ENCODE data around the gene CCR5AS.
A peak's percentile ranks its signal among the peaks of the same experiment; 100 is the strongest.

The CCR5AS gene

DNA sequence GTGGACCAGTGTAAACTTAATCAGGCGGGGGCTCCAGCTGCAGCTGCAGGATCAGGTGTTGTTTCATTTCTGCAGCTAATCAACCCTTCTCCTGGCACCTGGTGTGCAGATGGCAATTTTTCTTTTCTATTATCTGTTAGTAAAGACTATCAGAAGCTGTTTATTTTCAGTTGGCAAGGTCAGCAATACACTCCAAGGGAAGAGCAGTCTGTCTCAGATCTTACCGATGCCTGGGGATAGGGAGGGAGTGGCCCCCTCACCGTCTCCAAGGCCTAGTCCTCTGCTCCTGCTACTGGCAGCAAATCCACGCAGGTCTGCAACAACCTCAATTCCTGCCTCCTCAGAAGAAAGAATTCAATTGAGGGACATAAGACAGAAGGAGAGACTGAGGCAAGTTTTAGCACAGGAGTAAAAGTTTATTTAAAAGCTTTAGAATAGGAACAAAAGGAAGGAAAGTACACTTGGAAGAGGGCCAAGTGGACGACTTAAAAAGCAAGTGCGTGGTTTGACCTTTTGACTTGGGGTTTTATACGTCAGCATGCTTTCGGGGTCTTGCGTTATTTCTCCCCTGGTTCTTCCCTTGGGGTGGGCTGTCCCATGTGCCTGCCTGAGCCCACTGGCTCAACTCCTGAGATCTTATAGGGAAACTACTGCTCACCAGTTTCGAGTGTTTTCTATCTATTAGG, 9.4 kb upstream of the CCR5AS start:
- DNase-seq (ENCODE audit: low read depth, low spot score) = no peak
- TF ChIP-seq, protein P1, sequence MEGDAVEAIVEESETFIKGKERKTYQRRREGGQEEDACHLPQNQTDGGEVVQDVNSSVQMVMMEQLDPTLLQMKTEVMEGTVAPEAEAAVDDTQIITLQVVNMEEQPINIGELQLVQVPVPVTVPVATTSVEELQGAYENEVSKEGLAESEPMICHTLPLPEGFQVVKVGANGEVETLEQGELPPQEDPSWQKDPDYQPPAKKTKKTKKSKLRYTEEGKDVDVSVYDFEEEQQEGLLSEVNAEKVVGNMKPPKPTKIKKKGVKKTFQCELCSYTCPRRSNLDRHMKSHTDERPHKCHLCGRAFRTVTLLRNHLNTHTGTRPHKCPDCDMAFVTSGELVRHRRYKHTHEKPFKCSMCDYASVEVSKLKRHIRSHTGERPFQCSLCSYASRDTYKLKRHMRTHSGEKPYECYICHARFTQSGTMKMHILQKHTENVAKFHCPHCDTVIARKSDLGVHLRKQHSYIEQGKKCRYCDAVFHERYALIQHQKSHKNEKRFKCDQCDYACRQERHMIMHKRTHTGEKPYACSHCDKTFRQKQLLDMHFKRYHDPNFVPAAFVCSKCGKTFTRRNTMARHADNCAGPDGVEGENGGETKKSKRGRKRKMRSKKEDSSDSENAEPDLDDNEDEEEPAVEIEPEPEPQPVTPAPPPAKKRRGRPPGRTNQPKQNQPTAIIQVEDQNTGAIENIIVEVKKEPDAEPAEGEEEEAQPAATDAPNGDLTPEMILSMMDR (conservative IDR thresholded peaks at IDR 0.05) = no peak
- H3K4me3 Mint-ChIP-seq = no peak overlapping the region
- H3K9me3 Mint-ChIP-seq = no peaks in the 10 kb centered on the region
- no peaks in the 10 kb centered on the region for H3K27me3 Mint-ChIP-seq (ENCODE audit: low read depth)
- no peak overlapping the region for H3K27ac Mint-ChIP-seq (ENCODE audit: unreplicated experiment)
- no peaks in the 10 kb centered on the region for H3K4me1 Mint-ChIP-seq
- H3K36me3 Mint-ChIP-seq (ENCODE audit: low read depth) = no peaks in the 10 kb centered on the region

DNA sequence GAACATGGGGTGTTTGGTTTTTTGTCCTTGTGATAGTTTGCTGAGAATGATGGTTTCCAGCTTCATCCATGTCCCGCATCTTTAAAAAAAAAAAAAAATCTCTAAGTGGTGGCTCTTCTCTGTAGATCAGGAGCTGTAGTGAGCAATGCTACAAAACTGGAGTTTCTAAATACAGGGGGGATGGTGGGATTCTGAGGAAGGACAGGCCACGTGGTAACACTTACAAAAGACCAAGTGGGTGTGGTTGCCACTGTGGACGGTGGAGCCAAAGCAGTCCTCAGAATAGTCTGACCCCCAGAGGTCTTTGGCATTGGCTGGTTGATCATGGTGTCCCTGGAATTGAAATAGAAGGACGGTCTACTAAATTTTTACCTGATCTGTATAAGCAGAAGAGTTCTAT, 7.9 kb upstream of the CCR5AS start:
- Mint-ChIP-seq H3K27ac (ENCODE audit: unreplicated experiment) (no peak overlapping the region), H3K36me3 (ENCODE audit: low read depth) (no peaks in the 10 kb centered on the region), H3K9me3 (no peaks in the 10 kb centered on the region), H3K4me1 (peaks cover 5% of the 10 kb centered on the region), H3K27me3 (ENCODE audit: low read depth) (no peaks in the 10 kb centered on the region), H3K4me3 (no peak overlapping the region)
- TF ChIP-seq, protein P1 (conservative IDR thresholded peaks at IDR 0.05) = no peak
- no peak for DNase-seq (ENCODE audit: low read depth, low spot score)

DNA sequence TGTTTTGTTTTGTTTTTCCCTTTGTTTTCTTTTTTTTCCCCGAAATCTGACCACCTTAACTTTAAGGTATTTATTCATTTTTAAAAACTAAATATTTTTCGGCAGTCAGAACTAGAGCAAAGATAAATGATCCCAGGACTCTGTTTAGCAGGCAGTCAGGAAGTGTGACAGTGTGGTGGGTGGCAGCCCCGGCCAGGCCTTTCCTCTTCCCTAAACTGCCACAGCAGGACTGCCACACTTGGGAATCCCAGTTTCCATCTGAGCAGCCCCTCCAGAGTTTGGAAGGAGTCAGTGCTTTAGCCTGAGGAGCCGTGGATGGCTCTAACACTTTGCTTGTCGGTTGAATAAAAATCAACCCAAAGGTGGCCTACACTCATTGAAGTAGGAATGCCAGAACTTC, 7.1 kb upstream of the CCR5AS start:
- TF ChIP-seq, protein P1 (conservative IDR thresholded peaks at IDR 0.05) = no peak
- no peak for DNase-seq (ENCODE audit: low read depth, low spot score)
- no peaks in the 10 kb centered on the region for H3K36me3 Mint-ChIP-seq (ENCODE audit: low read depth)
- H3K4me1 Mint-ChIP-seq = peaks cover 5% of the 10 kb centered on the region
- H3K4me3 Mint-ChIP-seq = no peak overlapping the region
- no peaks in the 10 kb centered on the region for H3K9me3 Mint-ChIP-seq
- H3K27ac Mint-ChIP-seq (ENCODE audit: unreplicated experiment) = no peak overlapping the region
- no peaks in the 10 kb centered on the region for H3K27me3 Mint-ChIP-seq (ENCODE audit: low read depth)

DNA sequence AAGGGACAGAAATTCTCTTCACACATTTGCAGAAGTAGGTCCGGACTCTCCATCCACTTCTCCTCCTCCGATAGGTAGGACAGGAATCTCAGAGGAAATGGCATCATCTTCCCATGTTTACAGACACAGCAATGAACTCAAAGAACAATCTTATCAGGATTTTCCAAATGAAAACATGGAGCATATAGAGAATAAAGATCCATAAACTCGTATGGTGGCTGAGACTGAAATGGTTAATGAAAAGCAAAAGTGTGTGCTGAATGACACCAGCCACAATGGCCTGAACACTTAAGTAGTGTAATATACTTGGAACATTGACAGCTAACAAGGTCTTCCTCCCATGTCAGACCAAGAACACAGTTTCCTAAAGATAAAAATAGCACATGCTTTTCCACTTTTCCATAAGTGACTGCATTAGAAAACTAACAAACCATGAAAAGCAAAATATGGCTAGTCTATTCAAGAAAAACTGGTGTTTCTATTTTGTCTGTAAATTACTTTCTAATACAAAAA, 6.0 kb upstream of the CCR5AS start:
- H3K27ac Mint-ChIP-seq (ENCODE audit: unreplicated experiment) = no peak overlapping the region

DNA sequence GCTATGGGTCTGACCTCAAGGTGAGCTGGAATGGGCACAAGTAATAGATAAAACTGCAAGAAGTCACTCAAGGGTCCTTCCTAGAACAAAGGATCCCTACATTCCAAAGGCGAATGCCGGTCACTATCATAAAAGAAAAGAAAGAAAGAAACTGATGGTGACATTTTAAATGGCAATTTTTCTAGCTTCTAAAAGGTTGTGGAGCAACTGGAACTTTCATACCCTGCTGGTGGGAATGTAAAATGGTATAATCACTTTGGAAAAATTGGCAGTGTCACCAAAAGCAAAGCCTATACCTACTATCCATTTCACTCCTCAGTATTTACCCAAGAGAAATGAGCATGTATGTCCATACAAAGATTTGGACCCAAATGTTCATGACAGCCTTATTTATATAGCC, 4.4 kb upstream of the CCR5AS start:
- TF ChIP-seq, protein P1 (conservative IDR thresholded peaks at IDR 0.05) = peak; percentile 38
- no peaks in the 10 kb centered on the region for H3K9me3 Mint-ChIP-seq
- H3K27me3 Mint-ChIP-seq (ENCODE audit: low read depth) = no peaks in the 10 kb centered on the region
- peaks cover 5% of the 10 kb centered on the region for H3K4me1 Mint-ChIP-seq
- H3K27ac Mint-ChIP-seq (ENCODE audit: unreplicated experiment) = no peak overlapping the region
- H3K4me3 Mint-ChIP-seq = no peak overlapping the region
- DNase-seq (ENCODE audit: low read depth, low spot score) = no peak
- H3K36me3 Mint-ChIP-seq (ENCODE audit: low read depth) = no peaks in the 10 kb centered on the region

More for the DNA sequence above, 6.0 kb upstream of the CCR5AS start:
- TF ChIP-seq, protein P1 (conservative IDR thresholded peaks at IDR 0.05) = no peak
- H3K4me1 Mint-ChIP-seq = peaks cover 5% of the 10 kb centered on the region
- no peaks in the 10 kb centered on the region for H3K27me3 Mint-ChIP-seq (ENCODE audit: low read depth)
- H3K4me3 Mint-ChIP-seq = no peak overlapping the region
- no peaks in the 10 kb centered on the region for H3K36me3 Mint-ChIP-seq (ENCODE audit: low read depth)
- H3K9me3 Mint-ChIP-seq = no peaks in the 10 kb centered on the region
- DNase-seq (ENCODE audit: low read depth, low spot score) = no peak
